Suprapubic skin (tissue), 4 donors: Measurements from ENCODE around the gene EHF.

ENCODE experiments used
- POLR2A ChIP-seq, 2 donors: fragments of 450-650 bp; IDR thresholded peaks; one replicate each; pipeline ENCODE4 v1.6.1; 2017; ENCODE audit warnings: antibody characterized with exemption in 2 of 2, mild to moderate bottlenecking in 2 of 2, moderate library complexity in 2 of 2
- POLR2AphosphoS5 ChIP-seq, 3 donors: sonication (generic); formaldehyde crosslinking; IDR thresholded peaks; one replicate each; pipeline ENCODE4 v1.6.1; 2017; ENCODE audit warnings: antibody characterized with exemption in 3 of 3
- TF ChIP-seq, protein P1 (sequence below), 2 donors: fragments of 200-600 bp in 1 of 2; fragments of 450-650 bp in 1 of 2; sonication (generic) in 1 of 2; IDR thresholded peaks; one replicate each; pipeline ENCODE4 v1.5.1; 2016 to 2019; ENCODE audit warnings: antibody characterized with exemption in 2 of 2, mild to moderate bottlenecking in 1 of 2, moderate library complexity in 1 of 2

DNA sequence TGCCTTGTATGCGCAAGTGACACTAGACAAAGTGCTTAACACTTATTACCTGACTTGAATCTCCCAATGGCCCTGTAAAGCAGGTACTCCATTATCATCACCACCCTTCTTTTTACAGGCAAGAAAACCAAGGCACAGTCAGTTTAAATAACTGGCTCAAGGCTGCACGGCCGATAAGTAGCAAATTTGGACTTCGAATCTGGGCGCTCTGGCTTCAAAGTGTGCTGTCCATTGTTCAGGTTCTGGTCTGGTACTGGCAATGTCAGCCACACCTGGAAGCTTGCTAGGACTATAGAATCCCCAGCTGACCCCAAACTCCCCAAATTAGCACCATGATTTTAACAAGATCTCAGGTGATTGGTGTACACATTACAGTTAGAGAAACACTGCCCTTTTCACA is 19.3 kb upstream of the EHF start:
- TF ChIP-seq, protein P1, sequence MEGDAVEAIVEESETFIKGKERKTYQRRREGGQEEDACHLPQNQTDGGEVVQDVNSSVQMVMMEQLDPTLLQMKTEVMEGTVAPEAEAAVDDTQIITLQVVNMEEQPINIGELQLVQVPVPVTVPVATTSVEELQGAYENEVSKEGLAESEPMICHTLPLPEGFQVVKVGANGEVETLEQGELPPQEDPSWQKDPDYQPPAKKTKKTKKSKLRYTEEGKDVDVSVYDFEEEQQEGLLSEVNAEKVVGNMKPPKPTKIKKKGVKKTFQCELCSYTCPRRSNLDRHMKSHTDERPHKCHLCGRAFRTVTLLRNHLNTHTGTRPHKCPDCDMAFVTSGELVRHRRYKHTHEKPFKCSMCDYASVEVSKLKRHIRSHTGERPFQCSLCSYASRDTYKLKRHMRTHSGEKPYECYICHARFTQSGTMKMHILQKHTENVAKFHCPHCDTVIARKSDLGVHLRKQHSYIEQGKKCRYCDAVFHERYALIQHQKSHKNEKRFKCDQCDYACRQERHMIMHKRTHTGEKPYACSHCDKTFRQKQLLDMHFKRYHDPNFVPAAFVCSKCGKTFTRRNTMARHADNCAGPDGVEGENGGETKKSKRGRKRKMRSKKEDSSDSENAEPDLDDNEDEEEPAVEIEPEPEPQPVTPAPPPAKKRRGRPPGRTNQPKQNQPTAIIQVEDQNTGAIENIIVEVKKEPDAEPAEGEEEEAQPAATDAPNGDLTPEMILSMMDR (IDR thresholded peaks at IDR 0.05), result no peak
- TF ChIP-seq POLR2AphosphoS5 (IDR thresholded peaks at IDR 0.05), result no peak
- no peak for TF ChIP-seq POLR2A (IDR thresholded peaks at IDR 0.05)
